ENCODE results near the gene OSBPL8. TPM values are rescaled to one million over a fixed set of nuclear protein-coding genes. Genes with fewer than 3 reads are reported as not detected.

OSBPL8 gene
- total RNA-seq, 2 donors from 2014 or later: 65.5 to 78.9 TPM

DNA sequence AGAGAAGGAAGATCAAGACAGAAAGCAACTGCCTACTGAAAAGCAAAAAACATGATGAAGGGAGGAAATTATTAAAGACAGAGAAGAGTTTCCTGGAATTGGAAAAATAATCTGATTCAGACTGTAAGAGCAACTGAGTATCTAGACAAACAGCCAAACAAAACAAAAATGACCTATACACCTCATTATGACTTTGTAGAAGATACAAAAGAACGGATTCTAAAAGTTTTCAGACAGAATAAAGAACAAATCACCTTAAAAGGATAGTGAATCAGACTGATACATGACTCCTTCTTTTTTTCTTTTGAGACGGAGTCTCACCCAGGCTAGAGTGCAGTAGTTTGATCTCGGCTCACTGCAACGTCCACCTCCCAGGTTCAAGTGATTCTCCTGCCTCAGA lies 10.4 kb downstream of the OSBPL8 start:
- no peaks in the 10 kb centered on the region for H3K27me3 ChIP-seq (replicated peaks; ENCODE audit: insufficient read depth)
- no peaks in the 10 kb centered on the region for H3K9me3 ChIP-seq
- no peaks in the 10 kb centered on the region for H3K36me3 ChIP-seq
- ATAC-seq (ENCODE audit: insufficient number of reproducible peaks, low FRiP score, low read depth) (no peak), DNase-seq (ENCODE audit: low spot score) (no peak)
- peaks cover 33 to 38% of the 10 kb centered on the region in 2 donors for H3K4me1 ChIP-seq (ENCODE audit: control insufficient read depth in 1 of 2, low read depth in 2 of 2)
- H3K27ac ChIP-seq: no peak overlapping the region
- H3K4me3 ChIP-seq: no peak overlapping the region
- TF ChIP-seq, protein P1, sequence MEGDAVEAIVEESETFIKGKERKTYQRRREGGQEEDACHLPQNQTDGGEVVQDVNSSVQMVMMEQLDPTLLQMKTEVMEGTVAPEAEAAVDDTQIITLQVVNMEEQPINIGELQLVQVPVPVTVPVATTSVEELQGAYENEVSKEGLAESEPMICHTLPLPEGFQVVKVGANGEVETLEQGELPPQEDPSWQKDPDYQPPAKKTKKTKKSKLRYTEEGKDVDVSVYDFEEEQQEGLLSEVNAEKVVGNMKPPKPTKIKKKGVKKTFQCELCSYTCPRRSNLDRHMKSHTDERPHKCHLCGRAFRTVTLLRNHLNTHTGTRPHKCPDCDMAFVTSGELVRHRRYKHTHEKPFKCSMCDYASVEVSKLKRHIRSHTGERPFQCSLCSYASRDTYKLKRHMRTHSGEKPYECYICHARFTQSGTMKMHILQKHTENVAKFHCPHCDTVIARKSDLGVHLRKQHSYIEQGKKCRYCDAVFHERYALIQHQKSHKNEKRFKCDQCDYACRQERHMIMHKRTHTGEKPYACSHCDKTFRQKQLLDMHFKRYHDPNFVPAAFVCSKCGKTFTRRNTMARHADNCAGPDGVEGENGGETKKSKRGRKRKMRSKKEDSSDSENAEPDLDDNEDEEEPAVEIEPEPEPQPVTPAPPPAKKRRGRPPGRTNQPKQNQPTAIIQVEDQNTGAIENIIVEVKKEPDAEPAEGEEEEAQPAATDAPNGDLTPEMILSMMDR (IDR thresholded peaks at IDR 0.05): no peak

DNA sequence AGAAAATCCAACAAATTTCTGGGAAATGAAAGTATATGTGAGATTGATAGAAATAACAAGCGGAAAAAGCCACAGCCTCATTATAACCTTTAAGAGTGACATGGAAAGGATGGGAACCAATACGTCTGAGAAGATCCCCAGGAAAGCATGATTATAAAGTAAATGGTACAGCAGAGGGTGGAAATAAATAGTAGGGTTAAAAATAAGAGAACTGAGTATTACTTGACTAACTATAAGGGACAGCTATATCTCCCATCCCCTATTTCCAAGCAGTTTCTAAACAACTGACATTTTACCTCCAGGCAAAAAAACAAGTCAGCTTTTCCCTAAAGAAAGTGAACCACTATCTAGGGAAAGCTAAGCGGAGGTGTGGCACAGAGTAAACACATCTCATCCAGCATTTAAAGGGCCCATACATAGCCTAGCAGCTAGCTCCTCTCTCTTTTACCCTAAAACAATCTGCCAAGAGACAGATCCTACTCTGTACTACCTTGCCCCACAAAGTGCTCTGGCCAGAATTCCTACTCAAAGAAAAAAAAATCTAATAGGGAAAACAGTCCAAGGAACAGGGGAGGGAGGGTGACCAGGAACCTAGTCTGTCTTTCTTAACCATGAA lies 11.2 kb downstream of the OSBPL8 start:
- H3K36me3 ChIP-seq: no peaks in the 10 kb centered on the region
- H3K27ac ChIP-seq: no peak overlapping the region
- H3K27me3 ChIP-seq (replicated peaks; ENCODE audit: insufficient read depth): no peaks in the 10 kb centered on the region
- no peaks in the 10 kb centered on the region for H3K9me3 ChIP-seq
- no peak overlapping the region for H3K4me3 ChIP-seq
- DNase-seq (ENCODE audit: low spot score) (no peak), ATAC-seq (ENCODE audit: insufficient number of reproducible peaks, low FRiP score, low read depth) (no peak)
- peaks cover 25 to 40% of the 10 kb centered on the region in 2 donors for H3K4me1 ChIP-seq (ENCODE audit: control insufficient read depth in 1 of 2, low read depth in 2 of 2)
- TF ChIP-seq, protein P1 (IDR thresholded peaks at IDR 0.05): no peak

DNA sequence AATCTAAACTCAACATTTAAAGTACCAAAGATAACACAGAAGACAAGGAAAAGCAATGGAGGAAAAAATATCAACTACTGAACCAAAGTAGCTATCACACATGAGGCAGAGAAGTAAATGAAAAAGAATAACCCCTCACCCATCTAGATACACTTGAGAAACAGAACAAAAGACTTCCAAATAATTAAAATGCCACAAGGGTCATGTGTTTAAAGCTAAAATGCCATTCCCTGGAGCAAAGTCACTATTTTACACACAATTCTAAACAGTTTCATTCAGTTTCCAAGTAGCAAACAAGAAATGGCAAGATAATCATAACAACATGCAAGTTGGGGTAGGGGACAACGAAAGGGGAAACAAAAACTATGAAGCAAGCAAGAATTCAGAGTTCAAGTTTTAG lies 12.0 kb downstream of the OSBPL8 start:
- Histone ChIP-seq H3K4me1 (ENCODE audit: control insufficient read depth in 1 of 2, low read depth in 2 of 2) (peaks cover 23 to 42% of the 10 kb centered on the region in 2 donors), H3K27ac (no peak overlapping the region), H3K9me3 (no peaks in the 10 kb centered on the region), H3K27me3 (replicated peaks; ENCODE audit: insufficient read depth) (no peaks in the 10 kb centered on the region), H3K36me3 (no peaks in the 10 kb centered on the region), H3K4me3 (no peak overlapping the region)
- DNase-seq (ENCODE audit: low spot score) (no peak), ATAC-seq (ENCODE audit: insufficient number of reproducible peaks, low FRiP score, low read depth) (no peak)
- TF ChIP-seq, protein P1 (IDR thresholded peaks at IDR 0.05): no peak

DNA sequence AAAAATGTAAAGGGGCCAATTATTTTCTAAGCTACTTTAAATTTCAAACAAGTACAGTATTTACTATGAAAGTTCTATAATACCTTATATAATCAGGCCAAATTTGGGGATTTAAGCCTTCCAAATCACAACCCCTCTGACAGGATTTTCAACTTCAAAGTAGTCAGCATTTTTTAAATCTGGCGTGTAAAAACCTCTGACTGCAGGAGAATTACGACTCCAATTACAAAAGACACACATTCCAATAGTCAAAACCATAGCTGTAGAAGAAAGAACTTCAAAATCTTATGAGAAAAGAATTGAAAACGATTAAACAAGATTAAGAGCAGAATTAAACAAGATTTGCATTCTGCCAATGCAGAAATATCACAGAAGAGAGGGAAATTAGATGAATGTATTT lies 12.7 kb downstream of the OSBPL8 start:
- no peaks in the 10 kb centered on the region for H3K27me3 ChIP-seq (replicated peaks; ENCODE audit: insufficient read depth)
- H3K4me3 ChIP-seq: no peak overlapping the region
- DNase-seq (ENCODE audit: low spot score) (no peak), ATAC-seq (ENCODE audit: insufficient number of reproducible peaks, low FRiP score, low read depth) (no peak)
- H3K9me3 ChIP-seq: no peaks in the 10 kb centered on the region
- peaks cover 23 to 40% of the 10 kb centered on the region in 2 donors for H3K4me1 ChIP-seq (ENCODE audit: control insufficient read depth in 1 of 2, low read depth in 2 of 2)
- no peaks in the 10 kb centered on the region for H3K36me3 ChIP-seq
- H3K27ac ChIP-seq: no peak overlapping the region
- TF ChIP-seq, protein P1 (IDR thresholded peaks at IDR 0.05): no peak

DNA sequence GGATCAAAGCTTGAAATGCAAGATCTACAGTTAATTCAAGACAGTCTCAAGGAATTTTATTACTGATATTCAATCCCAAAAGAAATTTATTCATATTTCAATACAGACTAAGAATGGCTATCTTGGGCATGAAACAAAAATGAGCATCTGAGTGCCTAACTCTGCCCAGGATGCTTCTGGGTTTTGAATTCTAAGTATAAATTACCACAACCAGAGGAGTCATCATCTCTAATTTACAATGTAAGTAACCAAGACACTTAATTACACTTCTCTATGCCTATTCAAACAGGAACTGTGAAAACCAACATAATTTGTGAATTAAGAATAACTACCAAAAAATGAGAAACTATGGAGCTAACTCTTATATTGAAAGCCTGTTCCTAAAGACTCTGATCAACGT lies 14.1 kb downstream of the OSBPL8 start:
- H3K27me3 ChIP-seq (replicated peaks; ENCODE audit: insufficient read depth): no peaks in the 10 kb centered on the region
- TF ChIP-seq, protein P1 (IDR thresholded peaks at IDR 0.05): no peak
- no peak overlapping the region for H3K4me3 ChIP-seq
- H3K4me1 ChIP-seq (ENCODE audit: control insufficient read depth in 1 of 2, low read depth in 2 of 2): peaks cover 23 to 40% of the 10 kb centered on the region in 2 donors
- H3K27ac ChIP-seq: no peak overlapping the region
- no peaks in the 10 kb centered on the region for H3K36me3 ChIP-seq
- H3K9me3 ChIP-seq: no peaks in the 10 kb centered on the region
- ATAC-seq (ENCODE audit: insufficient number of reproducible peaks, low FRiP score, low read depth) (no peak), DNase-seq (ENCODE audit: low spot score) (no peak)
